Measurements from ENCODE around the gene FGF13. TPM values are rescaled to one million over a fixed set of nuclear protein-coding genes. Genes with fewer than 3 reads are reported as not detected.

The FGF13 gene
- total and polyA plus RNA-seq, 12 donors, result 0.30 to 3.3 (median 1.0) TPM

GRCh38 chrX:138748480-138748879 lies 37.0 kb upstream of the FGF13 start:
- Histone ChIP-seq H3K36me3 (no peaks in the 10 kb centered on the region), H3K9me3 (no peaks in the 10 kb centered on the region), H3K4me1 (no peaks in the 10 kb centered on the region), H3K4me3 (no peak overlapping the region), H3K27ac (no peak overlapping the region), H3K27me3 (peaks cover 0 to 52% (median 0%) of the 10 kb centered on the region in 7 donors)
- DNase-seq (no peak), ATAC-seq (no peak)
- intact Hi-C loops (cut with DNase I), result loop anchor here in 8 of 10 donors (5.0 to 10.0 kb wide), 5 partner anchors 554 to 624 kb away; no protein-coding TSS in a partner anchor
- 38 to 39% methylated on average over 3 of the region's 3 CpGs for WGBS, 2 donors
- peak in 7 of 9 donors; percentile 31 to 56 (median 40) for TF ChIP-seq CTCF (IDR thresholded peaks at IDR 0.05)

- Histone ChIP-seq H3K27me3 (peaks cover 0 to 58% (median 0%) of the 10 kb centered on the region in 7 donors), H3K9me3 (no peaks in the 10 kb centered on the region), H3K36me3 (no peaks in the 10 kb centered on the region), H3K4me3 (no peak overlapping the region), H3K4me1 (no peaks in the 10 kb centered on the region), H3K27ac (no peak overlapping the region)
- DNase-seq (peak in 1 of 2 donors; percentile 9), ATAC-seq (peak in 1 of 8 donors; percentile 61)
- intact Hi-C loops (cut with DNase I), result loop anchor here in 8 of 10 donors (2.0 to 10.0 kb wide), 6 partner anchors 550 to 620 kb away; no protein-coding TSS in a partner anchor
- TF ChIP-seq CTCF (IDR thresholded peaks at IDR 0.05), result peak; percentile 19 to 87 (median 62)
- 2 to 3% methylated on average over 7 of the region's 7 CpGs for WGBS, 2 donors
Observed at GRCh38 chrX:138745196-138745595, 33.7 kb upstream of the FGF13 start.

- intact Hi-C loops (cut with DNase I), result loop anchor here in 7 of 10 donors (5.0 to 10.0 kb wide), 5 partner anchors 547 to 617 kb away; no protein-coding TSS in a partner anchor
- no peak for ATAC-seq
- Histone ChIP-seq H3K27ac (no peak overlapping the region), H3K9me3 (no peaks in the 10 kb centered on the region), H3K4me3 (no peak overlapping the region), H3K4me1 (no peaks in the 10 kb centered on the region), H3K27me3 (peaks cover 0 to 66% (median 0%) of the 10 kb centered on the region in 7 donors), H3K36me3 (no peaks in the 10 kb centered on the region)
- no peak for DNase-seq
- no peak for TF ChIP-seq CTCF (IDR thresholded peaks at IDR 0.05)
- WGBS, 2 donors, result 96 to 99% methylated on average over 5 of the region's 5 CpGs
Observed at GRCh38 chrX:138742217-138742616, 30.7 kb upstream of the FGF13 start.

- ATAC-seq (no peak), DNase-seq (no peak)
- TF ChIP-seq CTCF (IDR thresholded peaks at IDR 0.05), result no peak
- Histone ChIP-seq H3K36me3 (no peaks in the 10 kb centered on the region), H3K27ac (no peak overlapping the region), H3K4me1 (no peaks in the 10 kb centered on the region), H3K4me3 (no peak overlapping the region), H3K27me3 (peaks cover 0 to 65% (median 0%) of the 10 kb centered on the region in 7 donors), H3K9me3 (no peaks in the 10 kb centered on the region)
- 88 to 89% methylated on average over 2 of the region's 2 CpGs for WGBS, 2 donors
- intact Hi-C loops (cut with DNase I), result loop anchor here in 7 of 10 donors (5.0 to 10.0 kb wide), 5 partner anchors 546 to 616 kb away; no protein-coding TSS in a partner anchor
Observed at GRCh38 chrX:138740341-138740740, 28.8 kb upstream of the FGF13 start.
